GM23248 (cell line): Measurements from ENCODE around the gene PIAS1.

Experiments used
- EZH2 ChIP-seq: fragments of 200-600 bp; sonication (generic); IDR thresholded peaks from 2 replicates; pipeline ENCODE4 v1.6.1; 2018; ENCODE audit warnings: antibody characterized with exemption, mild to moderate bottlenecking; ENCODE audit not compliant: insufficient read depth, poor library complexity, severe bottlenecking
- EZH2phosphoT487 ChIP-seq: fragments of 200-600 bp; sonication (generic); IDR thresholded peaks from 2 replicates; pipeline ENCODE4 v1.6.1; 2018; ENCODE audit warnings: antibody characterized with exemption, moderate library complexity, mild to moderate bottlenecking, low read depth; ENCODE audit not compliant: insufficient read depth

DNA sequence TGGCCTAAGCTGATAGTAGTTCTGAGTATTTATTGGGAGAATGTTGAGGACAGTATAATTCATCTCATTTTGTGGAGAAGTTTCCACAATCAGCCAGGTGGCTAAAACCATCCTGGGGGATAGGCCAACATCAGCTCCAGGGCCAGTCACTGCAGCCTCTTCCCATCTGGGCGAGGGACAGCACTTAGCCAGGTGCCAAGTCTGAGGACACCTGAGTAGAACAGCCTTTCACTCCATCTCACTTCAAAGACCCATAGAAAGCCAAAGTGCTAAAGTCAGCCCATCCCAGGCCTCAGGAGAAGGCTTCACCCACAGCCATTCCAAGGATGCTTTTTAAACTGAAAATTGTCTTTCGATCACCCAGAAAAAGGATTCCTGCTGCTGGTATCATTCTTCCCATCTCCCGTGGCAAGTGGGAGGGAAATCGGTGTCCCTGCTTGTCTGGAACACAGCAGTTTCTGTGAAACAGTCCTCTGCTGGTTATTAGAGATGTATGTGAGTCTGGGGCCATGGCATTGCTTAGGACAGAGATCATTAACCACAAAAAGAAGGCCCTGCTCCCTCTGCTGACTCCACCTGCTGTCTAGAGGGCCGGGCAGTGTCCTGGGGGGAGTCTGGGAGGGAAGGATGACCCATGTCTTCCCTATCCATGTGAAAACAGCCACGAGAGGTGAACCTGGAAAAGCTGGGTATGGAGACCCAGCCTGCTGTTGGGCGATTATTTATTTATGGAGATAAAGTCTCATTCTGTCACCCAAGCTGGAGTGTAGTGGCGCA, 141.4 kb downstream of the PIAS1 start:
- TF ChIP-seq EZH2phosphoT487 (no peak), EZH2 (no peak)
